Activated CD4-positive, CD25-positive, alpha-beta regulatory T cell (primary cell): ENCODE data around the gene BTBD1.
"Not testable (repeated sequence)": the region's sequence is repeated elsewhere in the genome, so short reads cannot be mapped to it uniquely, and the experiment has no call there.

ENCODE experiments used
- DNase-seq, 4 experiments: peaks; one replicate each; lab custom pipeline; 2025; lab: John Stamatoyannopoulos, UW

The BTBD1 gene

DNA sequence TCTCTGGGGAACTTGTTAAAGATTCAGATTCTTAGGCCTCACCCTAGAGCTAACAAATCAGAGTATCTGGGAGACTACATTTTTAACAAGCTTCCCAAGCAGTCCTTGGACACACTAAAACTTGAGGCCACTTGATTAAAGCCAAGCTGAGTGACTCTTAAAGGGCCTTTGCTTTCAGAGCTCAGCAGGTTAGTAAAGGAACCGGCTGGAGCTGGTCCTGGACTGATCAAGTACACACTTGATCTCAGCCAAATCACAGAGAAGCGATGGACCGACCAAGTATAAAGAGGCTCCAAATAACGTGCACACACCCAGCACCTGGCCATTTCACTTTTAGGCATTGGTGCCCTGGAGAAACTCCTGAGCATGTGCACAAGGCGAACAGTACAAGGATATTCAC lies 27.5 kb upstream of the BTBD1 start:
- no peak for DNase-seq

DNA sequence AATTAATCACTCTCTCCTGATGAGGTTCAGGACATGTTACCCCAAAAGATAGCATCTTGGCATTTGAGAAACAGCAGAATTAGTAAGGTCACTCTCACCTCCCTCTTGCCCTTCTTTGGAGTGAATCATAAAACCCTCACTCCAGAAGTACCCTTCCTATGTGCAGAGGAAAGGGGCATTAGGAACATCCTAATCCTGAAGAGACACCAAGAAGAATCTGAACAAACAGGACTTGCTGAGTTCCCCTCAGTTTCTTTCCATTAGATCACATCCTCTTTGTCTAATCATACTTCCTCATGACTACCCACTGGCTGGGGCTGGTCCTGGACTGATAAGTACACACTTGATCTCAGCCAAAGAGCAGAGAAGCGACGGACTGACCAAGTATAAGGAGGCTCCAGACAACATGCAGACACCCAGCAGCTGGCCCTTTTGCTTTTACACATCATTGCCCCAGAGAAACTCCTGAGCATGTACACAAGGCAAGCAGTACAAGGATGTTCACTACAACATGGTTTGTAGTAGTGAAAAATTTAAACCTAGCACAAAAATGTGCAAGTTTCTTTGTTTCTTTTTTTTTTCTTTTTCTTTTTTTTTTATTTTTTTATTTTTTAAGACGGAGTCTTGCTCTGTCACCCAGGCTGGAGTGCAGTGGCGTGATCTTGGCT lies 25.4 kb upstream of the BTBD1 start:
- no peak for DNase-seq

DNA sequence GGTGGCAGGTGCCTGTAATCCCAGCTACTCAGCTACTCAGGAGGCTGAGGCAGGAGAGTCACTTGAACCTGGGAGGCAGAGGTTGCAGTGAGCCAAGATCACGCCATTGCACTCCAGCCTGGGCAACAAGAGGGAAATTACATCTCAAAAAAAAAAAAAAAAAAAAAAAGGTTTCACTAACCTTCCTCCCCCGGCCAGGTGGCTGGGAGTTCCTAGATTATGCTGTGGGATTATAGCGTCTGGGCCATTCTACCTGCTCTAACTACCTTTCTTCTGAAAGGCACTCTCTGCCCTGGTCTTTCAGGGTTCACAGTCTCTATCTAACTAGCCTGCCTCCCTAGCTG lies 24.9 kb upstream of the BTBD1 start:
- not testable (repeated sequence) for DNase-seq

DNA sequence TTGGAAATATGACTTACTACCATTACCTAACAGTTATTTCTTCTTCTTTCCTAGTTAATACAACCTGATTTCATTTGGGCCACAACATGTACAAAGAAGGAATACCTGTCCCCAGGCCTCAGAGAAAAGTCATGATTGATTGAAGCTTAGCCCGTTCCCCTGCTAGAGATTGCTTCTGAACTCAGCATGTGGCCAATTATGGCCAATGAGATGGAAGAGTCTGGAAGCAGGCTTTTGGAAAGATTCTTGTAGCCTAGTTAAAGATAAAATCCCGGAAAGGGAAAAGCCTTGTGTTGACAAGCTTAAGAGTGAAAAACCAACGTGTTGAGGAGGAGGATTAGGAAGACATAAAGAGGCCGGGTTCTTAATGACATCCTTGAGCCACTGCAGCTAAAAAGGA lies 23.4 kb upstream of the BTBD1 start:
- no peak for DNase-seq

DNA sequence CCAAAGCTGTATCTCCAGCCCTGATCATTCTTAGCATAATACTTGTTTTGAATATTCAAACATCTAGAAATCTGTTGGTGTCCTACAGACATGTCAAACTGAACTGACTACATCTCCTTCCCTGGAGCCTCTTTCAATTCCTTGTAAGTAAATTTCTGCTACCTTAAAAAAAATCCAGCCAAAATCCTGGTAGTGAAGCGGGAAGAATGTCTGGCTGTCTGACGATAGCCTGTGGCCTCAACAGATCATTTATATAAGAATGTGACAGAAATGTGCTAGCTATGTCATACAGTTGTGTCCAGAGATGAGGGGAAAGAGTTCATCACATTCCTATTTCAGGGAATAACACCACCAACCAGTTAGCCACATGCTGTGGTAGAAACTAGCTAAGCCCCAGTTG lies 21.8 kb upstream of the BTBD1 start:
- no peak for DNase-seq

DNA sequence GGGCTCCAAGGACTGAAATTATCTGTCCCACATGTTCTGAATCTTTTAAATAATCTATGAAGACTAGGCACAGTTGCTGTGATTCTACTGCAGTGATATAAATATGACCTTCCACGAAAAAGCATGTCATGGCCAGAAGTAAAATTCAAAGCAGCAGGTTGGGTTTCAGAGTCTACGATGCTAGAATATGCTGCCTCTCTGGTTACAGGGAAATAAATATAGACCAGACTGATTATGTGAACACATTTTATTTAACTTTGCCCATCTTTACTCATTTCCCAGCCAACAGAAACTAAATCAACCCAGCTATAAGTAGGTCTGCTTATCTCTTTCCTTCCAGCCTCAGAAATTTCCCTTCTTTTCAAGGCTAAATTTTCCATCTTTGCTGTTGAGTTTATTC lies 20.5 kb upstream of the BTBD1 start:
- DNase-seq: no peak

DNA sequence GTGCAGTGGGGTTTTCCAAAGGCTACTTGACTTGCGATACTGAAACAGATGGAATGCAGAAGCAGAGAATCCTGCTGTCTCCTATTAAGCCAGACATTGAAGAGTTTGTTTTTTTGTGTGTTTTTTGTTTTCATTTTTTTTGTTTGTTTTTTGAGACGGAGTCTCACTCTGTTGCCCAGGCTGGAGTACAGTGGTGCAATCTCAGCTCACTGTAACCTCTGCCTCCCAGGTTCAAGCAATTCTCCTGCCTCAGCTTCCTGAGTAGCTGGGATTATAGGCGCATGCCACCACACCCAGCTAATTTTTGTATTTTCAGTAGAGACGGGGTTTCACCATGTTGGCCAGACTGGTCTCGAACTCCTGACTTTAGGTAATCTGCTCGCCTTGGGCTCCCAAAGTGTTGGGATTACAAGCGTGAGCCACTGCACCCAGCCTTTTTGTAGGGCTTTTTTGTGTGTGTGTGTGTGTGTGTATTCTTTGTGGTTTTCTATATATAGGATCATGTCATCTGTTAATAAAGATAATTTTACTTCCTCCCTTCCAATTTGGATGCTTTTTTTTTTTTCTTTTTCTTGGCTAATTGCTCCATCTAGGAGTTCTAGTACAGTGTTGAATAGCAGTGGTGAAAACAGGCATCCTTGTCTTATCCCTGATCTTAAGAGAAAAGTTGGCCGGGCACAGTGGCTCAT lies 19.0 kb upstream of the BTBD1 start:
- not testable (repeated sequence) for DNase-seq

DNA sequence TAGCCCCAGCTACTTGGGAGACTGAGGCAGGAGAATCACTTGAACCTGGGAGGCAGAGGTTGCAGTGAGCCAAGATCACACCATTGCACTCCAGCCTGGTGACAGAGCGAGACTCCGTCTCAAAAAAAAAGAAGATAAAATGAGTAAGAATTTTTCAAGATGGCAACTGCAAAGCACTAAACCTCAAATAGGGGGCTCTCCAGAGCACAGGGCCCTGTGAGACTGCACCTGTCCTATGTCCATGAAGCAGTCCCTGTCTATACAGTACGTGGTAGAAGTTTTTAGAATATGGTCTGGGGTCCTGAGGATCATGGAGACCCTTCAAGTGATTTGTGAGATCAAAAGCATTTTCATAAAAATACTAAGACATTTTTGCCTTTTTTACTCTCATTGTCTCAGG lies 18.4 kb upstream of the BTBD1 start:
- DNase-seq: not testable (repeated sequence)

DNA sequence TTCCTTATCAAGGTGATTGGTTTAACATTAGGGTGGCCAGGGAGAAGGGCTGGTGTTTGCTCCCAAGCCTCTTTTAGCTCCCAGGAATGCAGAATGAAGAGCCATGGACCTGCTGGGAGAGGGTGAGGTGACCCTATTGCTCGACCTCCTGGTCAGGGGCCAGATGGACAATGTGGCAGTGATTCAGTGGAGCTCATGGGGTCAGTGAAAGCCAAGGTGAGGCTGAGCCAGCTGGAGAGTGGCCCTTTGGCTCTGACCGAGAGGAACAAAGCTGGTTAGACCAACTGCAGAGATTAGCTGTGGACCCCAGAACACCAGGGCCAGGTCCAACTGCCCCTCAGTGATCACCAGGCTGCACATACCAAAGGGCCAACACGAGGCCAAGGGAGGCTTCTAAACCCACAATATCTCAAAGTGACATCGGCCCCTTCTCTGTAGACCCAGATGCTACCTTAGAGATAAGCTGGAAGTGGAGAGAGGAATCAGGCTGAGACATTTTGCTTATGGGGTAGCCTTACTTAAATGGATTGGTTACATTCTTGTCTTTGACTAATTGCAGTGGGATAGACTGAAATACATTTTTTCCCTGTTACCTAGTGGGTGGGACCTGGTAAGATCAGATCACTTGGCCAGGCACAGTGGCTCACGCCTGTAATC lies 15.8 kb upstream of the BTBD1 start:
- no peak for DNase-seq

DNA sequence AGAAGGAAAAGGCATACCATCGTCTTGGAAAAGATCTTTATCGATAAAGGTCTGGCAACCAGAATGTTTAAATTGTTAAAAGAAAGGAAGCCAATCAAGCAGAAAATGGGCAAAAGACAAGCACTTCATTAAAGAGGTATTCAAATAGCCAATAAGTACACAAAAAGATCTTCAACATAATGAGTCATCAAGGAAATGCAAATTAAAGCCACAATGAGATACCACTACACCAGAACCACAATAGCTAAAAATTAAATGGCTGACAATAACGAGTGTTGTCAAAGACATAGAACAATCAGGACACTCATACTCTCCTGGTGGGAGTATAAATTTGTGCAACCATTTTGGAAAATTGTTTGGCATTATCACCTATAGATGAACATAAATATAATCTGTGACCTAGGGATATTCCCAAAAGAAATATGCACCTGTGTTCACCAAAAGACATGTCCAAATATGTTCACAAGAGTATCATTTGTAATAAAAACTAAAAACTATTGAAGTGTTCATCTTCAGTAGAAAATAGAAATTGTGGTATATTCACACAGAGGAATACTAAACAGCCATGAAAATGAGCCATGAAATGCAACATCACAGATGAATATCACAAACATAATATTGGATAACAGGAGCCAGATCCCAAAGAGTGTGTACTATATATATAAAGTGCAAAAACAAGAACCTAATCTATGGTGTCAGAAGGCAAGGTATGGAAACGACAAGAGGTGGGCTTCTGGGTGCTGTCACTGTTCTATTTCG lies 14.4 kb upstream of the BTBD1 start:
- DNase-seq: no peak

DNA sequence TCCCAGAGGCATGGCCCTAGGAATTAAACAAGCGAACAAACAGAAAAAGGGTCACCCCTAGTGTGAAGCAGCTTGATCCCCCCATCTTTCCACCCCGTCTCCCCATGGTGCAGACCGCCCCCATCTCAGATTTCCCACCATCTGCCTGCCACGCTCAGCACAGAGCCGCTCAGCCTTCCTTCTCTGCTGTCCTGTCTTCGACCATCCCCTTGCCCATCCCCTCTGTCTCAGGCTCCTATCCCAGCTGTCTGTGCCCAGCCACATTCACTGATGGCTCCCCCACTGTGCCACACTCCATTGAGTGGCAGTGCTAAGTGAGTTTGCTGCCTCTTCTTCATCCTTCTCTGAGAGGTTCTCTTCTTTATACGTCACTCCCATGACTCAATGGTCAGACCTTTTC lies 11.7 kb upstream of the BTBD1 start:
- DNase-seq: no peak

DNA sequence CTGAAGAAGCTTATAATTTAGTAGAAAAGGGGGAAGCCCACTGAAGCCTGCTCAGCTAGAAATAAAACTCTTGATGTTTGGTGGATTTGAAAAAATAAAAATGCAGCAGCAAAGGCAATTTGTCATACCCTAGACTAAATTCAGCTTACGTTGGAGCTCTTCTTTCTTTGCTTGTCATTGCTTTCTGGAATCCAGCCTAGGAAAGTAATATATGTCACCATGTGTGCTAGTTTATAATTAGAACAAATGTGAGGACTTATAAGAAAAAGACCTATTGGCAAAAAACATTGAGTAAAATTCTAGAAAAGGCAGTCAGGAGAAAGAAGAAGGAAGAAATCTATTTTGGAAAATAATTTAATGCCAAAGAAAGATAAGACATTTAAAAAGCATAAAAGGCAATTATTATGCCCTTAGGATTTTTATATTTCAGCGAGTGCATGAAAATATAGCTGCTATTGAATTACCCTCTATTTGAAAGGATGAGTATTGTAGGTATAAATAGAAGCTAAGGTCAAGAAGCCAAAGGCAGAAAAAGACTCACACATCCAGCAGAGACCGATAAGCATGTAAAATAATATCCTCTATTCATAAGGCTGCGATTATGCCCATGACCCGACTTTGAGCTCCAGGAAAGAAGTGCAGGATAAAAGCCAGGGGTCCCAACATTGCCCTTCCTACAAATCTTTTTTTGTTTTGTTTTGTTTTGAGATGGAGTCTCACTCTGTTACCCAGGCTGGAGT lies 10.6 kb upstream of the BTBD1 start:
- DNase-seq: no peak

DNA sequence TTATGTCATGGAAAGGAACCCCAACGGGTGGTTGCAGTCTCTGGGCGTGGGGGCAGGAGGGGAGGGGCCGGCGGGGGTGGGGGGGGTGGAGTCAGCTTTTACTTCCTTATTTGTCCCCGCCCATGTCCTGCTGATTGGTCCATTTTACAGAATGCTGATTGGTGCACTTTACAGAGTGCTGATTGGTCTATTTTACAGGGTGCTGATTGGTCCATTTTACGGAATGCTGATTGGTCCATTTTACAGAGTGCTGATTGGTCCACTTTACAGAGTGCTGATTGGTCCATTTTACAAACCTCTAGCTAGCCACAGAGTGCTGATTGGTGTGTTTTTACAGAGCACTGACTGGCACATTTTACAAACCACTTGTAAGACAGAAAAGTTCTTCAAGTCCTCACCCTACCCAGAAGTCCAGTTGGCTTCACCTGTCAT lies 2.2 kb upstream of the BTBD1 start:
- not testable (repeated sequence) for DNase-seq

DNA sequence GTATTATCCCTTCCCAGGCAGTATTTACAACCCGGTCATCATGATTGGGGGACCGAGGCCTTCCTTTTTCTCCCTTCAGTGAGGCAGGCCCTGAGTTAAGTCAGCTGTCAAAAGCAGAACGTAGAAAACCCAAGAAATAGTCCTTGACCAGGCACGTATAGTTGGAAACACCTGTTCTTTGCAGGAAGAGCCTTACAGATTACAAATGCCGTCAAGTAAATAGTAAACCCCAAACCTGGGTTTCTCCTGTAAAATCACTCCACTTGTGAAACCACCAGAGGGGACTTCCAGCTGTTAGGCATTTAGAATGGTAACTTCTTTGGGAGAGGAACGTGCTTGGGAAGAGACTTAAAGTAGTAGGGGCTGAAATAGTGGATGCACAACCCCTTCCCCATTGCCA lies 1.0 kb upstream of the BTBD1 start:
- DNase-seq: no peak

DNA sequence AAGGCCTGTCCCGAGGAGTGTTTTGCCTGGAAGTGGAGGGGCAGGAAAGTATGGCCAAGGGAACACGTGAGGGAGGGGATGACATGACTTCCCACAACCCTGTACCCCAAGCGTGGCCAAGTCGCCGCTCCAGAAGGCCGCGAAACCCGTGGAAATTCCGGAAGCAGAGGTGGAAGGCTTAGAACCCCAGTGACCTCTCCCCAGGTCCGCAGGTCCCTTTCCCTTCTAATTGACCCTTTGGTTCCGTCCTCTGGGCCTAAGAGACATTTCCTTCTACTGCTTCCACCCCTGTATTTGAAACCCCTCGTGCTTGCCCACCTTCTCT lies 548 bp upstream of the BTBD1 start:
- no peak for DNase-seq

DNA sequence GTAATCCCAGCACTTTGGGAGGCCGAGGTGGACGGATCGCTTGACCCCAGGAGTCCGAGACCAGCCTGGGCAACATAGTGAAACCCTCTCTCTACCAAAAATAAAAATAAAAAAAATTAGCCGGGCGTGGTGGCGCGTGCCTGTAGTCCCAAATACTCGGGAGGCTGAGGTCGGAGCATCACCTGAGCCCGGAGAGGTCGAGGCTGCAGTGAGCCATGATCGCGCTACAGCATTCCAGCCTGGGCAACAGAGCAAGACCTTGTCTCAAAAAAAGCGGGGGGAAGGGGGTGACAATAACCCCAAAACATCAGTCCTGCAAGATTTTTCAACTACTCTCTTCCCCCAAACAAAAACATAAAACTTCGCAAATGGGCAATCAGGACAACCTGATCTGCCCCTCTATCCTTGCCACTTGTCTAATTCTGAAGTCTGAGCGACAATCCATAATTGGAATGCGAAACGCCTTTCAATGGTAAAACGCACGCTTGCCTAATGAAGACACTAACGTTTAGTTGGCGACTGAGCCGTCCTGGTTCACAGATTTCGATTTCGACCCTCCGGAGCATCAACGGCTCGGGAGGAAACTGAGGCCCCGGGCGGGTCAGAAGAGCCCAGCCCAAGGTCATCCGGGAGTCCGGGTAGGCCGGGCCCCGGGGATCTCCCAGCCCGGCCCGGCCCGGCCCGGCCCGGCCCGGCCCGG lies 868 bp downstream of the BTBD1 start:
- DNase-seq: no peak

DNA sequence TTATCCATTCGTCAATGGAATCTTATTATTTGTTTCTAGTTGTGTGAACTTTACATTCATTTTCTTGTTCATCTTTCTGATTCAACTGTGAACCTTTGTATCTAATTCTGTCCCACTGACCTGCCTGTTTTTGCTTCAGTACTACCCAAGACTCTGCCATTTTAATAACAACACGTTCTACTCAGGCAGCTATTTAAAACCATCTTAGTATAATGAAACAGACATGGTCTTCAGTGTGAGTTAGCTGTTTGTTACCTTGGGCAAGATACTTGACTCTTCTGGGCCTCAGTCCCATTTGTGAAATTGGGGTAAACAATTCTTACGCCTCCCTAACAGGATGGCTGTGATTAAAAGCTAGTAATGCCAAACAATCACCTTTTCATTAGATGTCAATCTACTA lies 1.6 kb downstream of the BTBD1 start:
- no peak for DNase-seq

DNA sequence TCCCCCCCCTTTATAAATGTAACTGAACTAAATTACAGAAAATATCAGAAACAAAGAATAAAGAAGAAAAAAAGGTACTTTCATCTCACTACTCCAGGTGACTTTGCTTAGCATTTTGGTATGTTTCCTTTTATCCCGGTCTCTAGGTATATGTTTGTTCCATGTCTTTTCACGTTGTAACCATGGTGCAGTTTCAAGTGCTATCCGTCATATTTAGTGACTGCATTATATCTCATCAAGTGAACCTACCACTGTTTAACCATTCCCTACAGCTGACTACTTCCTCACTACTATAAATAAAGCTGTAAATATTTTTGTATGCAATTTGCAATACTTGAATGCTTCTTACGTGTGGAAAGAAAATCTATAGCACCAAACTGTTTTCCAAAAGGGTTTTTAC lies 2.2 kb downstream of the BTBD1 start:
- no peak for DNase-seq

DNA sequence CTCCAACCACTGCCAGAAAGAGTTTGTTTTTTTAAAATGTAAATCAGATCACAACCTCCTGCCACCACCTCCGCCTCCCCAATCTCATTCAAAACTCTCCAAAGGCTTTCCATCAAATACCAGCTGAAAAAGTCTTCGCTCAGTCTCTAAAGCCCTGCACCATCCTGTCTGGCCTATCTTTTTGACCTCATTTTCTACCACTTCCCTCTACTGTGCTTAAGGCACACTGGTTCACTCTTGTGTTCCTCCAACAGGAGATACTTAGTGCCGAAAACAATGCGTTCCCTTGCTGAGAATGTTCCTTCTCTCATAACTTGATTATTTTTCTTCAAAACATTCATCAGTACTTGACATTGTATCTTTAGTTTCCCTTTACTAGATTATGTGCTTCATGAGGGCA lies 3.5 kb downstream of the BTBD1 start:
- no peak for DNase-seq

DNA sequence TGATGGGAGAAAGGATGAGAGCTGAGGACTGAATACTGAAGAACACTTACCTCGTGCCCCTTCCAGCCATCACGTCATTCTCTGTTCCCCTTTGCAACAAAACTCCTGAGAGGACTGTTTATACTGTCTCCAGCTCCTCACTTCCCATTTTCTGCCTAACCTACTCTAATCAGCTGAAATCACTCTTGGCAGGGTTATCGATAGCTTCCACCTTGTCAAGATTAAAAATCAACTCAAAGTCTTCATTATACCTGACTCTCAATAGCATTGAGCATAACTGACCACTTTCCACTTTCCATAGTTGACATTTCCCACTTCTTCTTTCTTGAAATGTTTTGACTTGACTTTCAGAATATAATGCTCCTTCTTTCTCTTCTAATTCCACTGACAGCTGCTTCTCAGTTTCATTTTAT lies 4.3 kb downstream of the BTBD1 start:
- no peak for DNase-seq

DNA sequence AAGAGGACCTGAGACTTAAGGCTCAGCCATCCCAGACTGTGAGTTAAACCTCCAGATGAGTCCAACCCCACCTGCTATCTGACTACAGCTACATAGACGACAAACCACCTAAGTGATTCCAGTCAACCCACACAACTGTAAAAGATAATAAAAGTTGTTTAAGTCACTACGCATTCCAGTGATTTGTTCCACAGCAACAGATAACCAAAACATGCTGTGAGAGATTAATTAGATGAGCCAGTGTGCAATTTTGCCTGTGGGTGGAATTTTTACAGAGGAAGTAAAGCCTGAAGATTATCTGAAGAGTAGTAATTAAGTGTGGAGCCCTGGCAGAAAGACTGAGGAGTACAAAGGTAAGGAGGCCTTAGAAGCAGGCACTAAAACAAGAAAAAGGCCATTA lies 5.4 kb downstream of the BTBD1 start:
- DNase-seq: no peak
